NB4 (cell line): Measurements from ENCODE around the gene ASB16.

Source experiments
- CTCF ChIP-seq: IDR thresholded peaks from one replicate; pipeline ENCODE4 v1.5.1; 2012; ENCODE audit warnings: low read depth, low read length
- MAX ChIP-seq: IDR thresholded peaks from 2 replicates; pipeline ENCODE4 v1.6.1; 2011; ENCODE audit warnings: low read depth, low read length
- MYC ChIP-seq: IDR thresholded peaks from 2 replicates; pipeline ENCODE4 v1.6.1; 2011; ENCODE audit warnings: low read depth, low read length
- POLR2A ChIP-seq: IDR thresholded peaks from 2 replicates; pipeline ENCODE4 v1.6.1; 2011; ENCODE audit warnings: mild to moderate bottlenecking; ENCODE audit not compliant: insufficient read length; ENCODE audit errors: extremely low read depth

GRCh38 chr17:44152875-44153274 lies 17.6 kb upstream of the ASB16 start:
- no peak for TF ChIP-seq CTCF
- no peak for TF ChIP-seq POLR2A
- TF ChIP-seq MAX, result no peak
- TF ChIP-seq MYC, result no peak
